Upper lobe of left lung (tissue), 6 donors: ENCODE data around the gene C10orf105. TPM values are rescaled to one million over a fixed set of nuclear protein-coding genes. Genes with fewer than 3 reads are reported as not detected.
A peak's percentile ranks its signal among the peaks of the same experiment; 100 is the strongest.

ENCODE experiments used
- ATAC-seq, 2 donors: fragments of 200-7000 bp; cut with Tn5 transposase; one replicate each; pipeline ENCODE4 v1.9.1; 2022; ENCODE audit warnings: mild to moderate bottlenecking in 2 of 2, moderate library complexity in 2 of 2; ENCODE audit not compliant: low FRiP score in 2 of 2
- DNase-seq, 2 donors: peaks; one replicate each; pipeline ENCODE4 v3.0.0-alpha.2; 2019 to 2020
- H3K27ac ChIP-seq, 4 donors: fragments of 200-600 bp; sonication (generic); one replicate each; pipeline ENCODE4 v1.5.1; 2016 to 2019
- H3K27me3 ChIP-seq, 4 donors: fragments of 200-600 bp; sonication (generic); one replicate each; pipeline ENCODE4 v1.5.1; 2017 to 2019
- H3K36me3 ChIP-seq, 4 donors: fragments of 200-600 bp; sonication (generic); one replicate each; pipeline ENCODE4 v1.5.1; 2016 to 2019
- H3K4me1 ChIP-seq, 4 donors: fragments of 200-600 bp; sonication (generic); one replicate each; pipeline ENCODE4 v1.5.1; 2018 to 2019
- H3K4me3 ChIP-seq, 4 donors: fragments of 200-600 bp; sonication (generic); one replicate each; pipeline ENCODE4 v1.5.1; 2017 to 2019; ENCODE audit warnings: mild to moderate bottlenecking in 2 of 4, moderate library complexity in 1 of 4
- H3K9me3 ChIP-seq, 4 donors: fragments of 200-600 bp; sonication (generic); one replicate each; pipeline ENCODE4 v1.5.1; 2018 to 2019
- CTCF ChIP-seq, 6 experiments: fragments of 450-650 bp in 4 of 6; fragments of 200-600 bp in 2 of 6; sonication (generic) in 2 of 6; IDR thresholded peaks; one replicate each; pipeline ENCODE4 v1.5.1; 2016 to 2019; ENCODE audit warnings: antibody characterized with exemption in 6 of 6
- EP300 ChIP-seq, 4 donors: sonication (generic); formaldehyde crosslinking; IDR thresholded peaks; one replicate each; pipeline ENCODE4 v1.5.1; 2017; ENCODE audit warnings: antibody characterized with exemption in 4 of 4, control low read depth in 2 of 4
- POLR2A ChIP-seq, 4 donors: fragments of 450-650 bp; IDR thresholded peaks; one replicate each; pipeline ENCODE4 v1.5.1; 2016 to 2017; ENCODE audit warnings: antibody characterized with exemption in 4 of 4, mild to moderate bottlenecking in 2 of 4
- POLR2AphosphoS5 ChIP-seq, 2 donors: sonication (generic); formaldehyde crosslinking; IDR thresholded peaks; one replicate each; pipeline ENCODE4 v1.5.1; 2017; ENCODE audit warnings: antibody characterized with exemption in 2 of 2
- WGBS, 2 donors: methylation state at CpG; one replicate each; pipeline ENCODE4 v1.1.5; 2017 to 2018; 5-methylcytosine and 5-hydroxymethylcytosine counted together
- total RNA-seq, 6 donors: library from RNA; depleted of rRNA in 4 of 6; stranded (reverse); fragments of >200 nt in 4 of 6; gene quantifications; one replicate each; pipeline versions ENCODE4 v1.1.0 to v1.2.1, GENCODE V29; 2016 to 2021
- donor health status: DM: no; HTN: no; CAD: no; lungs with moderate emphysema.
- donor health status: DM: no; HTN: yes; CAD: no; lungs with severe emphysema.

C10orf105 gene
- total RNA-seq, 6 donors from 2014 or later = 0.15 to 1.0 (median 0.44) TPM; not detected in 1

GRCh38 chr10:71751515-71752224 lies 32.1 kb upstream of the C10orf105 start:
- peak overlapping the region; percentile 83 to 87 (median 84) for H3K27ac ChIP-seq
- H3K4me3 ChIP-seq = no peak overlapping the region
- peaks cover 75 to 94% (median 86%) of the 10 kb centered on the region in 4 donors for H3K4me1 ChIP-seq
- DNase-seq (no peak), ATAC-seq (no peak)
- WGBS, 2 donors = 90 to 92% methylated on average over 3 to 9 of the region's 14 CpGs
- H3K9me3 ChIP-seq = no peaks in the 10 kb centered on the region
- TF ChIP-seq POLR2AphosphoS5 (IDR thresholded peaks at IDR 0.05) = no peak
- TF ChIP-seq CTCF (IDR thresholded peaks at IDR 0.05) = no peak
- TF ChIP-seq POLR2A (IDR thresholded peaks at IDR 0.05) = no peak
- no peak for TF ChIP-seq EP300 (IDR thresholded peaks at IDR 0.05)
- peaks cover 3 to 62% (median 16%) of the 10 kb centered on the region in 4 donors for H3K36me3 ChIP-seq
- H3K27me3 ChIP-seq = no peaks in the 10 kb centered on the region

GRCh38 chr10:71750986-71751385 lies 31.4 kb upstream of the C10orf105 start:
- 46 to 71% methylated on average over 4 of the region's 5 CpGs for WGBS, 2 donors
- H3K27ac ChIP-seq = peak overlapping the region; percentile 83 to 87 (median 84)
- no peak for DNase-seq
- H3K4me3 ChIP-seq = no peak overlapping the region
- ATAC-seq = no peak
- H3K36me3 ChIP-seq = peaks cover 3 to 60% (median 16%) of the 10 kb centered on the region in 4 donors
- no peaks in the 10 kb centered on the region for H3K27me3 ChIP-seq
- TF ChIP-seq POLR2A (IDR thresholded peaks at IDR 0.05) (no peak), CTCF (IDR thresholded peaks at IDR 0.05) (no peak), EP300 (IDR thresholded peaks at IDR 0.05) (no peak), POLR2AphosphoS5 (IDR thresholded peaks at IDR 0.05) (no peak)
- H3K9me3 ChIP-seq = no peaks in the 10 kb centered on the region
- H3K4me1 ChIP-seq = peaks cover 79 to 94% (median 86%) of the 10 kb centered on the region in 4 donors

GRCh38 chr10:71750124-71750841 lies 30.7 kb upstream of the C10orf105 start:
- Histone ChIP-seq H3K27me3 (no peaks in the 10 kb centered on the region), H3K4me3 (no peak overlapping the region), H3K36me3 (peaks cover 3 to 55% (median 16%) of the 10 kb centered on the region in 4 donors), H3K27ac (peak overlapping the region; percentile 83 to 87 (median 84)), H3K4me1 (peaks cover 79 to 91% (median 86%) of the 10 kb centered on the region in 4 donors), H3K9me3 (no peaks in the 10 kb centered on the region)
- TF ChIP-seq EP300 (IDR thresholded peaks at IDR 0.05) = no peak
- TF ChIP-seq POLR2AphosphoS5 (IDR thresholded peaks at IDR 0.05) = peak; percentile 30 to 78
- WGBS, 2 donors = 70 to 82% methylated on average over 13 to 15 of the region's 15 CpGs
- peak; percentile 63 to 69 for DNase-seq
- ATAC-seq = no peak

- TF ChIP-seq CTCF (IDR thresholded peaks at IDR 0.05) (no peak), POLR2A (IDR thresholded peaks at IDR 0.05) (no peak), EP300 (IDR thresholded peaks at IDR 0.05) (no peak), POLR2AphosphoS5 (IDR thresholded peaks at IDR 0.05) (no peak)
- Histone ChIP-seq H3K4me3 (no peak overlapping the region), H3K27ac (peak overlapping the region; percentile 83 to 87 (median 84)), H3K27me3 (no peaks in the 10 kb centered on the region), H3K4me1 (peaks cover 71 to 83% (median 80%) of the 10 kb centered on the region in 4 donors), H3K36me3 (peaks cover 3 to 48% (median 16%) of the 10 kb centered on the region in 4 donors), H3K9me3 (no peaks in the 10 kb centered on the region)
- ATAC-seq = no peak
- DNase-seq = no peak
- WGBS, 2 donors = 60 to 100% methylated on average over 1 to 4 of the region's 4 CpGs
Measured at GRCh38 chr10:71749396-71749795, 29.8 kb upstream of the C10orf105 start.

- peak; percentile 85 to 91 for DNase-seq
- H3K4me1 ChIP-seq = peaks cover 64 to 77% (median 73%) of the 10 kb centered on the region in 4 donors
Measured at GRCh38 chr10:71748671-71749191, 29.2 kb upstream of the C10orf105 start.

More at GRCh38 chr10:71748671-71749191, 29.2 kb upstream of the C10orf105 start:
- Histone ChIP-seq H3K27me3 (no peaks in the 10 kb centered on the region), H3K4me3 (no peak overlapping the region), H3K36me3 (peaks cover 3 to 43% (median 16%) of the 10 kb centered on the region in 4 donors), H3K9me3 (no peaks in the 10 kb centered on the region), H3K27ac (peak overlapping the region; percentile 83 to 87 (median 84))
- TF ChIP-seq CTCF (IDR thresholded peaks at IDR 0.05) = peak in 5 of 6 experiments; percentile 6 to 47 (median 28)
- no peak for TF ChIP-seq EP300 (IDR thresholded peaks at IDR 0.05)
- peak in 1 of 2 donors; percentile 82 for TF ChIP-seq POLR2AphosphoS5 (IDR thresholded peaks at IDR 0.05)
- peak in 1 of 4 donors; percentile 60 for TF ChIP-seq POLR2A (IDR thresholded peaks at IDR 0.05)
- peak; percentile 76 to 77 for ATAC-seq
- WGBS, 2 donors = 27 to 34% methylated on average over 13 to 15 of the region's 15 CpGs
